Ovary (tissue), 3 donors: Measurements from ENCODE around the gene E2F7.

Experiments used
- CTCF ChIP-seq, 3 donors: fragments of 450-650 bp in 2 of 3; fragments of 200-600 bp in 1 of 3; IDR thresholded peaks; one replicate each; pipeline versions ENCODE4 v1.5.1 to v1.8.0; 2016 to 2022; ENCODE audit warnings: antibody characterized with exemption in 3 of 3, mild to moderate bottlenecking in 1 of 3
- POLR2A ChIP-seq: fragments of 450-650 bp; IDR thresholded peaks from one replicate; pipeline ENCODE4 v1.6.1; 2017; ENCODE audit warnings: antibody characterized with exemption, mild to moderate bottlenecking, moderate library complexity
- donor health status: DM: no; HTN: no; CAD: no.

- TF ChIP-seq CTCF (IDR thresholded peaks at IDR 0.05) = no peak
- TF ChIP-seq POLR2A = no peak
These were observed 39.4 kb upstream of the E2F7 start for GRCh38 chr12:77104792-77105191.
